K562 treated with DMSO at 1 percent for 48 hours (cell line): ENCODE data around the gene ACTR5. TPM values are rescaled to one million over a fixed set of nuclear protein-coding genes. Genes with fewer than 3 reads are reported as not detected.

Source experiments
- total RNA-seq: library from RNA; unstranded; fragments of 300-600 nt; gene quantifications from 2 replicates; pipeline ENCODE4 v1.2.3, GENCODE V29; 2022; ENCODE audit warnings: low replicate concordance; ENCODE audit errors: extremely low read depth

Gene ACTR5
- not detected in 2 replicates for total RNA-seq

DNA sequence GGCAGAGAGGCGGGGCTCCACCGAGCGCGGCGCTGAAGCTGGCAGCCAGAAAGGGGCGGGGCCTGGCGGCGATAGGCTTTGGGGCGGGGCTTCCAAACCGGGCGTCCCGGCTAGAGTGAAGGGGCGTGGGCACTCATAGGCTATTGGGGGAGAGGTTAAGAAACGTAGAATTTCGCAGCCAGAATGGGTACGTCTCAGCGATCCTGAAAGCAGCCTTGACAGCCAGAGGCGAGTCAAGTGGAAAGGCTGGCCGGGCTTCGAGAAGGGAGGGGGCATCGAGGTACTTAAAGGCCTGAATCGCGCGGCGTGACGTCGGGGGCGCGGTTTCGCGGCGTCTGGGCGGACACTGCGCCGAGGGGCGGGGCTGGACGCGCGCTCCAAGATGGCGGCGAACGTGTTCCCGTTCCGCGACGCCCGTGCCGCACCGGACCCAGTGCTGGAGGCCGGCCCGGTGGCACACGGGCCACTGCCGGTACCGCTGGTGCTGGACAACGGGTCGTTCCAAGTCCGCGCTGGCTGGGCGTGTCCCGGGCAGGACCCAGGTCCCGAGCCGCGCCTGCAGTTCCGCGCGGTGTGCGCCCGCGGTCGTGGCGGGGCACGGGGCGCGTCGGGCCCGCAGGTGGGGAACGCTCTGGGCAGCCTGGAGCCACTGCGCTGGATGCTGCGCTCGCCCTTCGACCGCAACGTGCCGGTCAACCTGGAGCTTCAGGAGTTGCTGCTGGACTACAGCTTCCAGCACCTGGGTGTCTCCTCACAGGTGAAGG lies at the start of gene ACTR5:
Gene ACTR5, plus strand, starts transcription at position 364 of the 764 bp plus-strand sequence. Its CDS starts 19 bp downstream, at position 383.

DNA sequence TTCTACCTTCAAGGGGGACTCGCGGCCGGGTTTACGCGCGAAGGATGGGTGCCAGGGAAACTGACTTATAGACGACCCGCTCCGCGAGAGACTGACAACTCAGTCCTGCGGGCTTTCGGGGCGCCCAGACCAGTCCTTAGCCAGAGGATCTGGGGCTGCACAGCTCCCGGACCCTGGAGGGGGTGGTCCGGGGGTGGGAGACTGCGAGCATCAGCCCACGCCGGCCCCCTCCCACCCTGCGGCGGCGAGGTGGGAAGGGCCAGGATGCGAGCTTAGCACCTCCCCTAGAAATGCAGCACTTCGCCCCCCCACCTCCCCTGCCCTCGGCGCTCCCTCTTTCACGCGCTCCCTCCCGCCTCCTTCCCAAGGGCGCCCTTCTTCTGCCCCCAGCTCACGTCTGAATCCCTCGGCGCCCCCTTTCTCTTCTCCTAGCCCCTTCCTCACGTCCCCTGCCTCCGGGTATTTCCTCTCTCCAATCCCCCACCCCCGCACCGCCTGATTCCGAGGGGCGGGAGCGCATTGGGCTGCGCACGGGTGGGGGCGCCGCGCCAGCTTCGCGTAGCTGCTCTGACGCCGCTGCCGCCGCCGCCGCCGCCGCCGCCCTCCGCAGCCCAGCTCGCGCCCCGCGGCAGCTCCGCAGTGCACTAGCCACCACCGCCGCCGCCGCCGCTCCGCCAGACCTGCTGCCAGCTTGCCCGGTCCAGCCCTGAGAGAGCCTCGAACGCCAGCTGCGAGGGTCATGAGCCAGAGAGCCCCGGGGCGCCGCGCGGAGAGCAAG lies 24.2 kb upstream of the ACTR5 start, which contains the start of gene SLC32A1:
Gene SLC32A1, plus strand, starts transcription at position 639 of the 778 bp plus-strand sequence. CDS start 239 bp downstream, outside the sequence.

DNA sequence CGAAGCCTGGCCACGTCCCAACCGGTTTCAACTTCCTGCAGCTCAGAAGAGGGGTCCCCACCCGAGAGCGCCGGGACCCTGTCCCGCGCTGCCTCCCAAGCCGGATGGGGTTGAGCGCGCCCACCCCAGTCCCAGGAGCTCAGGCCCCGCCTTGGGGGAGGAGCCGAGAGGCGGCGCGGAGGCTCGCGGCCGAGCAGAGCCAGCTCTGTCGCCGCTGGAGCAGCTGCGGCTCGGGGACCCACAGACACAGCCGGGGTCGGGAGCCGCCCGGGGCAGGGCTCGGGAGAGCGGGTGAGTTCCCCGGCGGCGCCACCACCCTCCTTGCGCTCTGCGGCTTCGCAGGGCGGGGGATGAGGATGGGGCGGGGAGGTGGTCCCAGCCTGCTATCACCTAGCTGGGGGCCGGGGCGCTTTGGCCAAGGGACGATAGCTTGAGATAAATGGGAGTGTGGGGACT lies 57.3 kb downstream of the ACTR5 start, which contains the start of gene PPP1R16B:
Gene PPP1R16B, plus strand, starts transcription at position 196 of the 456 bp plus-strand sequence. CDS start 30,229 bp downstream, outside the sequence.

Other genes starting within 250 kb of the ACTR5 start
- not detected in 2 replicates for gene ADIG, start 167.3 kb upstream of the ACTR5 start, total RNA-seq
- not detected in 2 replicates for gene ARHGAP40, start 146.7 kb upstream of the ACTR5 start, total RNA-seq
- not detected in 2 replicates for gene SLC32A1, start 24.0 kb upstream of the ACTR5 start, total RNA-seq
- not detected in 2 replicates for gene PPP1R16B, start 57.2 kb downstream of the ACTR5 start, total RNA-seq
- not detected in 2 replicates for gene FAM83D, start 178.0 kb downstream of the ACTR5 start, total RNA-seq
- gene DHX35, start 213.9 kb downstream of the ACTR5 start, total RNA-seq: not detected in 2 replicates